Osteoblast (primary cell): ENCODE results near the gene UBE2D3. TPM values are rescaled to one million over a fixed set of nuclear protein-coding genes. Genes with fewer than 3 reads are reported as not detected.

Experiments used
- DNase-seq: peaks from one replicate; pipeline ENCODE4 v3.0.0; 2011; ENCODE audit warnings: low spot score, mixed read lengths; ENCODE audit not compliant: insufficient read length; ENCODE audit errors: missing footprints
- H2AFZ ChIP-seq: 2 replicates; pipeline ENCODE4 v1.6.0; 2011; ENCODE audit warnings: mild to moderate bottlenecking, low read length
- H3K27ac ChIP-seq: 2 replicates; pipeline ENCODE4 v1.5.1; 2011; ENCODE audit warnings: mild to moderate bottlenecking, low read depth, low read length, moderate library complexity
- H3K27me3 ChIP-seq: 2 replicates; pipeline ENCODE4 v1.6.0; 2012; ENCODE audit warnings: mild to moderate bottlenecking, control low read depth, inconsistent platforms, low read length, moderate library complexity; ENCODE audit not compliant: insufficient read depth
- H3K36me3 ChIP-seq: 2 replicates; pipeline ENCODE4 v1.5.1; 2011; ENCODE audit warnings: mild to moderate bottlenecking, low read length, control low read depth, moderate library complexity; ENCODE audit not compliant: insufficient read depth
- H3K4me1 ChIP-seq: 2 replicates; pipeline ENCODE4 v1.5.1; 2011; ENCODE audit warnings: mild to moderate bottlenecking, low read length, control low read depth, moderate library complexity; ENCODE audit not compliant: insufficient read depth
- H3K4me2 ChIP-seq: 2 replicates; pipeline ENCODE4 v1.6.0; 2011; ENCODE audit warnings: mild to moderate bottlenecking, low read length; ENCODE audit not compliant: insufficient read depth
- H3K4me3 ChIP-seq: fragments of 200-600 bp; sonication (generic); 3 replicates; pipeline ENCODE4 v1.5.1; 2012; ENCODE audit warnings: mild to moderate bottlenecking, low read length, inconsistent platforms; ENCODE audit not compliant: insufficient read depth
- H3K79me2 ChIP-seq: 2 replicates; pipeline ENCODE4 v1.6.0; 2012; ENCODE audit warnings: mild to moderate bottlenecking, low read length, control low read depth, inconsistent platforms; ENCODE audit not compliant: insufficient read depth
- H3K9me3 ChIP-seq: 2 replicates; pipeline ENCODE4 v1.5.1; 2011; ENCODE audit warnings: low read depth, low read length, control low read depth
- H4K20me1 ChIP-seq: 2 replicates; pipeline ENCODE4 v1.6.0; 2012; ENCODE audit warnings: mild to moderate bottlenecking, low read length, control low read depth; ENCODE audit not compliant: insufficient read depth
- total RNA-seq: library from RNA; depleted of rRNA; stranded (reverse); fragments of >200 nt; gene quantifications from 2 replicates; pipeline ENCODE4 v1.2.3, GENCODE V29; 2012
- TF ChIP-seq, protein P1 (sequence below): IDR thresholded peaks from 2 replicates; pipeline ENCODE4 v1.5.1; 2011; ENCODE audit warnings: mild to moderate bottlenecking, low read depth, low read length, moderate library complexity; ENCODE audit errors: extremely low read depth

Gene UBE2D3
- total RNA-seq, 1 donor, result 426 TPM

DNA sequence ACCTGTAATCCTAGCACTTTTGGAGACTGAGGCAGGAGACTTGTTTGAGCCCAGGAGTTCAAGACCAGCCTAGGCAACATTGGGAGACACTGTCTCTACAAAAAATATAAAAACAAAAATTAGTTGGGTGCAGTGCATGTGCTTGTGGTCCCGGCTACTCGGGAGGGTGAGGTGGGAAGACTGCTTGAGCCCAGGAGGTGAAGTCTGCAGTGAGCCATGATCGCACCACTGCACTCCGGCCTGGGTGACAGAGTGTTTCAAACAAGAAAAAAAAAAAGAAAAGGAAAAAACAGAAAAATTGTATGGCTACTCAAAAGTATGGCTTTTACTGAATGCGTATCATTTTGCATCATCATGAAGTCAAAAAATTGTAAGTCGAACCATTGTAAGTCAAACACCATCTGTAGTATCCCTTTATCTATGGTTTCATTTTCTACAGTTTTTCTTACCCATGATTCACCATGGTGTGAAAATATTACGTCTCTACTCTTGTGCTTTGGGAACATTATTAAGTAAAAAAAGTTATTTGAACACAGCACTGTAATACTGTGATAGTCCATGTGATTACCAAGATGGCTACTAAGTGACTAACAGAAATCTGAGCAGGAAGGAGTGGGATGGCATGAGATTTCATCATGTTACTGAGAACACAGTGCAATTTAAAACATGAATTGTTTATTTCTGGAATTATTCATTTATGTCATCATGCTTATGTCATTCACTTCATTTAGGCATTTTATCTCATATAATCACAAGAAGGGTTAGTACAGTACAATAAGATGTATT lies 40.1 kb downstream of the UBE2D3 start:
- H3K4me1 ChIP-seq, result no peaks in the 10 kb centered on the region
- H3K27ac ChIP-seq, result no peak overlapping the region
- no peaks in the 10 kb centered on the region for H3K27me3 ChIP-seq
- H3K4me3 ChIP-seq, result no peak overlapping the region
- DNase-seq, result no peak
- no peaks in the 10 kb centered on the region for H3K79me2 ChIP-seq
- H3K36me3 ChIP-seq, result peaks cover 3% of the 10 kb centered on the region
- H3K4me2 ChIP-seq, result no peak overlapping the region
- H3K9me3 ChIP-seq, result no peaks in the 10 kb centered on the region
- TF ChIP-seq, protein P1, sequence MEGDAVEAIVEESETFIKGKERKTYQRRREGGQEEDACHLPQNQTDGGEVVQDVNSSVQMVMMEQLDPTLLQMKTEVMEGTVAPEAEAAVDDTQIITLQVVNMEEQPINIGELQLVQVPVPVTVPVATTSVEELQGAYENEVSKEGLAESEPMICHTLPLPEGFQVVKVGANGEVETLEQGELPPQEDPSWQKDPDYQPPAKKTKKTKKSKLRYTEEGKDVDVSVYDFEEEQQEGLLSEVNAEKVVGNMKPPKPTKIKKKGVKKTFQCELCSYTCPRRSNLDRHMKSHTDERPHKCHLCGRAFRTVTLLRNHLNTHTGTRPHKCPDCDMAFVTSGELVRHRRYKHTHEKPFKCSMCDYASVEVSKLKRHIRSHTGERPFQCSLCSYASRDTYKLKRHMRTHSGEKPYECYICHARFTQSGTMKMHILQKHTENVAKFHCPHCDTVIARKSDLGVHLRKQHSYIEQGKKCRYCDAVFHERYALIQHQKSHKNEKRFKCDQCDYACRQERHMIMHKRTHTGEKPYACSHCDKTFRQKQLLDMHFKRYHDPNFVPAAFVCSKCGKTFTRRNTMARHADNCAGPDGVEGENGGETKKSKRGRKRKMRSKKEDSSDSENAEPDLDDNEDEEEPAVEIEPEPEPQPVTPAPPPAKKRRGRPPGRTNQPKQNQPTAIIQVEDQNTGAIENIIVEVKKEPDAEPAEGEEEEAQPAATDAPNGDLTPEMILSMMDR, result no peak
- H4K20me1 ChIP-seq, result no peaks in the 10 kb centered on the region
- H2AFZ ChIP-seq, result no peak overlapping the region

DNA sequence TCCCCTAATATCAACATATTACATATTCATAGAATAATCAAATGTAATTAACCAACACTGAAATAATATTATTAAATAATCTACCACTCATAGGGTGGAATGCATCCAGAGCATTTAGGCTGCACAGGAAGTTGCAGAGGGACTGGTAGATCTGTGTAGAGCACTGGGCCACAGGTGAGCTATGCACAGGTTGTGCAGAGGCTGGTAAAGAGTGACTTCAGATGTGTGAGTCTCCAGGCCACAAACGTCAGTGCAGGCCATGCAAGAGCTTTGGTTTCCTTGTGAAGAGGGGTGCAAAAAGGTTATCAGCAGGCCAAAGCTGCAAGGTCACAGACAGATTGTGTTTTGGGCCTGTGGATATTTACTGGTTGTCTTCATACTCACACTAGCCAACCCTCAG lies 41.1 kb downstream of the UBE2D3 start:
- Histone ChIP-seq H3K4me3 (no peak overlapping the region), H4K20me1 (no peaks in the 10 kb centered on the region), H3K79me2 (no peaks in the 10 kb centered on the region), H3K36me3 (no peaks in the 10 kb centered on the region), H3K9me3 (no peaks in the 10 kb centered on the region), H3K27ac (no peak overlapping the region), H3K4me2 (no peak overlapping the region), H3K27me3 (no peaks in the 10 kb centered on the region), H3K4me1 (no peaks in the 10 kb centered on the region), H2AFZ (no peak overlapping the region)
- TF ChIP-seq, protein P1, result no peak
- DNase-seq, result no peak

DNA sequence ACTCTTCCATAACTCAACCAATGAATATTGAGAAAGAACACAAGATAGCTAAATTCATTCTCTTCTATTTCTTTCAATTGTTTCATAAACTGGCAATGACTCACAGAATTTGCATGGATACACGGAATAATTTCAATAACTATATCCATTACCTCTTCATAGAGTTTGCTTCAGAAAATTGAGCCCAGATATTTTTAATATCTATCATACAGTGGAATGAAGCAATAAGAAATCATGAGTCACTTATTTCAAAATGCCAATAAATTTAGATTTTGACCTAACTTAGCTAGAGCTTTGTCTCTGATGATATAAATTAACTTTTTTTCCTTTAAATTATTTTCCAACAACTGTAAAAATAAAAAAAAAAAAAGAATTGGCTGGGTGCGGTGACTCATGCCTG lies 44.3 kb downstream of the UBE2D3 start:
- Histone ChIP-seq H3K27ac (no peak overlapping the region), H3K9me3 (no peaks in the 10 kb centered on the region)
- DNase-seq, result no peak

DNA sequence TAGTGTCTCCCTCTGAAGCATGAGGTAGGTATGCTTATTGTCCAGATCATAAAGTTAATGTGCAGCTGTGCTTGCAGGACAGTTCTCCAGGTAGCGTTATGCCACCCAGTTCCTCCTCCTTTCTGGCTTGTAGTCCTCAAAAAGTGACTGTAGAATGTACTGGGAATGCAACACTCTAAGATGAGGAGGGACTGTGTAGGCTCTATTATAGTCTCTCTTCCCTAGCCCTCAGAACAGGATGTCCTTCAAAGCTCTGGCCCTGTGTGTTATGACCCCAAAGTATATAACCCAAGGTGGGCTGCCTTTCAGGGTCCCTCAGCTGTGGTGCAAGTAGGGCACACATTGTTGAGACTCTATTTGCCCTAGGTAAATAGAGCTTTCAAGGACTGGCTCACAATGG lies 45.8 kb downstream of the UBE2D3 start:
- Histone ChIP-seq H3K79me2 (no peaks in the 10 kb centered on the region), H3K9me3 (no peaks in the 10 kb centered on the region), H3K4me1 (no peaks in the 10 kb centered on the region), H3K4me2 (no peak overlapping the region), H2AFZ (no peak overlapping the region), H3K27me3 (no peaks in the 10 kb centered on the region), H4K20me1 (no peaks in the 10 kb centered on the region), H3K36me3 (no peaks in the 10 kb centered on the region), H3K4me3 (no peak overlapping the region), H3K27ac (no peak overlapping the region)
- no peak for DNase-seq
- TF ChIP-seq, protein P1, result no peak

More for the DNA sequence above, 44.3 kb downstream of the UBE2D3 start:
- H3K79me2 ChIP-seq, result no peaks in the 10 kb centered on the region
- H3K27me3 ChIP-seq, result no peaks in the 10 kb centered on the region
- no peak overlapping the region for H2AFZ ChIP-seq
- H3K36me3 ChIP-seq, result no peaks in the 10 kb centered on the region
- TF ChIP-seq, protein P1, result no peak
- H3K4me3 ChIP-seq, result no peak overlapping the region
- no peak overlapping the region for H3K4me2 ChIP-seq
- H4K20me1 ChIP-seq, result no peaks in the 10 kb centered on the region
- no peaks in the 10 kb centered on the region for H3K4me1 ChIP-seq
